Ovary (tissue), 9 donors: Measurements from ENCODE around the gene C20orf202. TPM values are rescaled to one million over a fixed set of nuclear protein-coding genes. Genes with fewer than 3 reads are reported as not detected.

Experiments
- DNase-seq, 5 donors: peaks; one replicate each; pipeline ENCODE4 v3.0.0-alpha.2; 2019 to 2020
- H3K27ac ChIP-seq, 2 donors: fragments of 200-600 bp; one replicate each; pipeline versions ENCODE4 v1.5.1 to v1.8.0; 2019 to 2022
- H3K27me3 ChIP-seq: fragments of 200-600 bp; one replicate; pipeline ENCODE4 v1.8.0; 2022
- H3K36me3 ChIP-seq: fragments of 200-600 bp; sonication (generic); one replicate; pipeline ENCODE4 v1.5.1; 2019
- H3K4me1 ChIP-seq: one replicate; pipeline ENCODE4 v1.8.1; 2013; ENCODE audit warnings: mild to moderate bottlenecking, moderate library complexity; ENCODE audit not compliant: insufficient read depth
- H3K4me3 ChIP-seq: fragments of 200-600 bp; sonication (generic); one replicate; pipeline ENCODE4 v1.5.1; 2017
- H3K9me3 ChIP-seq, 2 donors: fragments of 200-600 bp in 1 of 2; sonication (generic) in 1 of 2; one replicate each; pipeline versions ENCODE4 v1.5.1 to v1.8.1; 2013 to 2019; ENCODE audit warnings: mild to moderate bottlenecking in 1 of 2, moderate library complexity in 1 of 2
- CTCF ChIP-seq, 3 donors: fragments of 450-650 bp in 2 of 3; fragments of 200-600 bp in 1 of 3; IDR thresholded peaks; one replicate each; pipeline versions ENCODE4 v1.5.1 to v1.8.0; 2016 to 2022; ENCODE audit warnings: antibody characterized with exemption in 3 of 3, mild to moderate bottlenecking in 1 of 3
- EP300 ChIP-seq: sonication (generic); formaldehyde crosslinking; IDR thresholded peaks from one replicate; pipeline ENCODE4 v1.6.1; 2017; ENCODE audit warnings: antibody characterized with exemption
- POLR2A ChIP-seq: fragments of 450-650 bp; IDR thresholded peaks from one replicate; pipeline ENCODE4 v1.6.1; 2017; ENCODE audit warnings: antibody characterized with exemption, mild to moderate bottlenecking, moderate library complexity
- WGBS, 3 donors: extraction: QIAGEN DNeasy Blood & Tissue Kit in 1 of 3; methylation state at CpG; one replicate each; pipeline versions ENCODE4 v1.1.5 to v1.1.7; 2013 to 2017; 5-methylcytosine and 5-hydroxymethylcytosine counted together
- intact Hi-C, 4 donors: fragments of 100-400 bp; cut with DNase I; formaldehyde crosslinking; loops; one replicate each; pipeline versions ENCODE4 v1.11.0 to v1.15.1; 2022 to 2023
- polyA plus RNA-seq, 2 donors: library from polyadenylated mRNA; stranded (reverse); fragments of 200-250 nt in 1 of 2; fragments of 350-450 nt in 1 of 2; fragmentation: Illumina TruSeq in 1 of 2; extraction: RNeasy Lipid Tissue Mini Kit (QIAGEN cat#74804) in 1 of 2; gene quantifications; one replicate each; pipeline ENCODE4 v1.2.3, GENCODE V29; 2013 to 2014
- total RNA-seq, 7 donors: library from RNA; depleted of rRNA in 2 of 7; stranded (reverse); fragments of >200 nt in 2 of 7; fragmentation: NEBNext Ultra II Directional in 3 of 7; extraction: Animal tissue kit (Norgen Biotek cat#: 25700) in 3 of 7; gene quantifications; one replicate each; pipeline versions ENCODE4 v1.1.0 to v1.2.4, GENCODE V29; 2016 to 2023
- donor health status: DM: no; HTN: no; CAD: no; lungs with moderate emphysema.
- donor health status: DM: no; HTN: no; CAD: no.
- donor health status: Bipolar disorder and iron deficiency.
- donor health status: DM: yes; HTN: yes; CAD: no.
- donor health status: DM: no; HTN: no; CAD: no.
- donor health status: DM: yes; HTN: yes; CAD: no.

The C20orf202 gene
- total and polyA plus RNA-seq, 9 donors, result 0.18 to 0.58 (median 0.29) TPM; not detected in 1

DNA sequence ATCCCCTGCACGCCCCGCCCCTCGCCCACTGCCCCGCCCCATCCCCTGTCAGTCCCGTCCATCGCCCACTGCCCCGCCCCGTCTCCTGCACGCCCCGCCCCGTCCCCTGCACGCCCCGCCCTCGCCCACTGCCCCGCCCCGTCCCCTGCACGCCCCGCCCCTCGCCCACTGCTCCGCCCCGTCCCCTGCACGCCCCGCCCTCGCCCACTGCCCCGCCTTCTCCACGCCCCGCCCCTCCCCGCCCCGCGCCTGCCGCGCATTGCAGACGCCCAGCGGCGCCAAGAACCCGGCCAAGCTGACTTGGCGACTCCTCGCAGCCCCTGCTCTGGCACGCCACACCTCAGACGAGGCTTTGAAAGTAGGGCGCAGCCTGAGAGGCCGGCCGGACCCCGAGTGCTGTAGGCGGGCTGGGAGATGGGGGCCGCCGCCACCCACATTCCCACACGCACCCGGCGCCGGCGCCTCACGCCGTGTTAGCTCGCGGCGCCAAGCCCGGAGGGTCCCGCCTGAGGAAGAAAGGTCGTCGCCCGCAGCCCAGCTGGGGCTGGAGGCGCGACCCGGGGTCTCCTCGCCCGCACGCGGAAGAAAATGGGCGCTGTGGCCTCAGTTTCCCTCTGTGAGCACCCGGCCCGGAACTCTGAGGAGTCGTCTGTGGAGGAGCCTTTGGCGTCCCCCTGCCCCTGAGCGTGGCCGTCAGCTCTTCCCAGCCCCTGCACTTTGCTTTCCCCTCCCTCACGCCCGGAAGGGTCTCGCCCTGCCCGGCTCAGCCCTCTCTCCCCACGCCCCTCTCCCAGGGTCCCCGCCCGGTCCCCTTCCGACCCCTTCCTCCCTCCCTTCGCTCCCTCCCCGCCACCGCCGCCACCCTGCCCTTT lies 22.8 kb downstream of the C20orf202 start, which contains the start of gene RAD21L1:
Gene RAD21L1 (plus strand): TSS at position 262 of the 872 bp plus-strand sequence. CDS start 2,410 bp downstream, outside the sequence.
- peak; percentile 68 to 78 (median 75) for DNase-seq
- Histone ChIP-seq H3K9me3 (no peaks in the 10 kb centered on the region), H3K4me1 (peaks cover 8% of the 10 kb centered on the region), H3K27me3 (no peaks in the 10 kb centered on the region), H3K4me3 (peak within 1 kb of the TSS; percentile 44), H3K36me3 (no peaks in the 10 kb centered on the region), H3K27ac (no peak within 1 kb of the TSS)
- WGBS, 3 donors, result 0 to 2% (median 1%) methylated on average over 40 to 87 of the region's 88 CpGs
- TF ChIP-seq CTCF (IDR thresholded peaks at IDR 0.05) (no peak), POLR2A (no peak), EP300 (no peak)
- intact Hi-C loops, result no loop called here

- DNase-seq, result no peak
- intact Hi-C loops, result no loop called here
- no peaks in the 10 kb centered on the region for H3K36me3 ChIP-seq
- H3K4me1 ChIP-seq, result peaks cover 8% of the 10 kb centered on the region
- no peak overlapping the region for H3K4me3 ChIP-seq
- no peaks in the 10 kb centered on the region for H3K27me3 ChIP-seq
- TF ChIP-seq CTCF (IDR thresholded peaks at IDR 0.05) (no peak), EP300 (no peak), POLR2A (no peak)
- WGBS, 3 donors, result 81 to 85% (median 82%) methylated on average over 3 of the region's 3 CpGs
- H3K9me3 ChIP-seq, result no peaks in the 10 kb centered on the region
- no peak overlapping the region for H3K27ac ChIP-seq
Observed at GRCh38 chr20:1229541-1229940, 26.3 kb downstream of the C20orf202 start.

DNA sequence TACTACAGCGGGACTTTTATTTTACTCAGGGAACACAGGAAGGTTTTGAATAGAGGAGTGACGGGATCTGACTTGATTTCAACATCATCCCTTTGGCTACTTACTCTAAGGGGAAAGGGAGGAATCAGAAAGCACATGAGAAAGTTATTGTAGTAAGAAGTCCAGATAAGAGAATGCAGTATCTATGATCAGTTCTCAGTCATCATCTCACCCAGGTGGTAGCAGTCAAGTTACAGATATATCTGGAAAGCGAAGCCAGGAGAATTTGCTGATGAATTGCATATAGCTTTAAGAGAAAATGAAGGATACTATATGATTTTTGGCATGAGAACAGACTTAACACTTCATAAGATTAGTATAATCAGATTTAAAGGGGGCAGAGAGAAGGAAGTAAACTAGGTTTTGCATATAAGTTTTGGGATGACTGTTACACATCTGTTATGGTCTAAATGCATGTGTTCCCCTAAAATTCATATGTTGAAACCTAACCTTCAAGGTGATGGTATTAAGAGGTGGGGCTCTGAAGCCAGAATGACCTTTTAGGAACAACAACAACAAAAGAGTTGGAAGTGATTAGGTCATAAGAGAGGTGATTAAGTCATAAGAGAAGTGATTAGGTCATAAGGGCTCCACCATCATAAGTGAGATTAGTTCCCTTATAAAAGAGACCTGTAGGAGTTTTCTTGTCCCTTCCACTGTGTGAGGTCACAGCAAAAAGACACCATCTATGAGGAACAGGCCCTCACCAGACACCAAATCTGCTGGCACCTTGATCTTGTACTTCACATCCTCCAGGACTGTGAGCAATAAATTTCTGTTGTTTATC lies 29.2 kb downstream of the C20orf202 start:
- Histone ChIP-seq H3K4me3 (no peak overlapping the region), H3K9me3 (no peaks in the 10 kb centered on the region), H3K4me1 (no peaks in the 10 kb centered on the region), H3K36me3 (no peaks in the 10 kb centered on the region), H3K27me3 (no peaks in the 10 kb centered on the region), H3K27ac (no peak overlapping the region)
- intact Hi-C loops, result no loop called here
- DNase-seq, result no peak
- TF ChIP-seq POLR2A (no peak), CTCF (IDR thresholded peaks at IDR 0.05) (no peak), EP300 (no peak)
- 77 to 83% (median 83%) methylated on average over 3 of the region's 3 CpGs for WGBS, 3 donors

GRCh38 chr20:1240549-1240948 lies 37.3 kb downstream of the C20orf202 start:
- Histone ChIP-seq H3K36me3 (no peaks in the 10 kb centered on the region), H3K4me1 (no peaks in the 10 kb centered on the region), H3K9me3 (no peaks in the 10 kb centered on the region), H3K4me3 (no peak overlapping the region), H3K27me3 (no peaks in the 10 kb centered on the region), H3K27ac (no peak overlapping the region)
- TF ChIP-seq POLR2A (no peak), EP300 (no peak), CTCF (IDR thresholded peaks at IDR 0.05) (no peak)
- 72 to 75% (median 73%) methylated on average over 5 of the region's 5 CpGs for WGBS, 3 donors
- intact Hi-C loops, result loop anchor here in 1 of 4 donors (5.0 kb wide), 1 partner anchor 78 kb away; no protein-coding TSS in a partner anchor
- DNase-seq, result no peak
